ENCODE data around the gene NR6A1.

The NR6A1 gene

DNA sequence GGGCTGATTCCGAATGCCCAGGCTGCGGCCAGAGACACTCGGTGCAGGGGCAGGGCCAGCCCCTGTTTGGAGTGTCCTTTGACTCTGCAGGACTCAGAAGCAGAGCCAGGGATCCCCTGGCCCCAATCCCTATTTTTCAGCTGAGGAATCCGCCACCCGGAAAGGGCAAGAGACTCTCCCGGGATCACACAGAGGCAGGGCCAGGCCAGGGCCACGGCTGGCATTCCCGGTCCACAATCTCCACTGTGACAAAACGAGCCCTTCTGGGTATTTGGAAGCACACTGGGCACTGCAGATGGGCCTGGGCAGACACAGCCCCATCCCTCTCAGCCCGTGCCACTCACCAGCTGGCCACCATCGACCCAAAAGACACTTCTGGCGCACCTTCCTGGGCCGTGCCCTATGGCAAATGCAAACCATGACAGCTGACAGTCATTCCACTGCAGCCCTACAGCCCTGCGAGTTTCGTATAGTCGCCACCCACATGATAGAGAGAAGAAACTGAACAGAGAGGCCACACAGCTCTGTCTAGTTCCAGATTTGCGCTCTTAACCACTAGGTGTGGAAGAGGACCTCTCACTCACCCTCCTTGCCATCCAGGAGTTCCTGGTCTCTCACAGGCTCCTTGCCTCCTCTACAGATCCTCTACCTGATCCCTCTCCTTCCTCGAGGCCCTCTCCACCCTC, 277.2 kb downstream of the NR6A1 start:
- no peak overlapping the region for H3K4me3 ChIP-seq (ENCODE audit: low read length)
- no peak for DNase-seq (ENCODE audit: low read depth, low spot score)

DNA sequence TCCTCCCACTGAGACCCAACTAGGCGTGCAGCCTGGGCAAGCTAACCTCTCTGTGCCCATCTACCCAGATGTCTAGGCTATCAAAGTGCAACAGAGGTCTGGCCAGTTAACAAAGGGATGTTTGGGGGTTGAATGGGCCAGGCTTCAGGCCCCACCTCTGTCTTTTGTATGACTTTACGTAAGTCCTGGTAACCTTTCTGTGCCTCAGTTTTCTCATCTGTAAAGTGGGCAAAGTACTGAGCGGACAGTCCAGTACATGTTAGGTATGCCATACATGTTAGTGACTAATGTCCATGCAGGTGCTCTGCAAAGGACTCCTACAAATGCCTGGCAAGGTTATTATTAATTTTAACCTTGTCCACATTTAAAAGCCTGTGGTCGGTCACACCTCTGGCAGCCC, 277.9 kb downstream of the NR6A1 start:
- H3K4me3 ChIP-seq (ENCODE audit: low read length) = no peak overlapping the region
- DNase-seq (ENCODE audit: low read depth, low spot score) = no peak

DNA sequence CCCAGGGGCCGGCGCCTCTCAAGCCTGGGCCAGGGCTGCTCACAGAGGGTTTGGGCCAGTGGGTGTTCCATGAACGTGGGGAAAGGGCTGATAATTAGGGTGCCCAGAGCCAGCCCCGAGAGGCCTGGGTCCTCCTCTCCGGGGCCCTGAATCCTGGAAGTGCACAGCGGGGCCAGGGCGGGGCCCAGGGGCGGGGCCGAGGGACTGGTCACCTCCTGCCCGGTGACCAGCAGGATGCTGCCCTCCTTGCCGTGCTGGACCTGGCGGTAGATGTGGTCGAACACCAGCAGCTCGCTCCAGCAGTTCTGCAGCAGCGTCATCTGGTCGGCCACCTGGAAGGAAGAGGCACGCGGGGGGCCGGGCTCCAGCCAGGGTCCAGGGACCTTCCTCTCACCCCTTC, 278.3 kb downstream of the NR6A1 start:
- no peak for DNase-seq (ENCODE audit: low read depth, low spot score)
- H3K4me3 ChIP-seq (ENCODE audit: low read length) = no peak overlapping the region

- H3K4me3 ChIP-seq (ENCODE audit: low read length) = no peak overlapping the region
- no peak for DNase-seq (ENCODE audit: low read depth, low spot score)
These were observed 279.8 kb downstream of the NR6A1 start for GRCh38 chr9:124491049-124491975.

DNA sequence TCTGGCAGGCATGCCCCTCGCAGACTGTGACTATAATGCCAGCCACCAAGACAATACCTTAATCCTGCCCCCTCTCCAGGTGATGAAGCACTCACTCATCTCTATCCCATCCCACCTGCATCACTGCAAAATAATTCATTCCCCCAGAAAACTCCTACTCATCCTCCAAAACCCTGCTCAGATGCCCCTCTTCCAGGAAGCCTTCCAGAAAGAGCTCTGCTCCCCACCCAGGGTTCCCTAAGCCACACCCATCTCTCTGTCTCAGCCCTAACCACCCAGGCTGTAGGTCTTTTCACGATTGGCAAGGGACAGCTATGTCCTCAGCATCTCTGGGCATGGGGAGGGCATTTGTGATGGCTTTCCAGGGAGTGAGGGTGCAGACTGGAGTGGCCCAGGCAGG, 281.1 kb downstream of the NR6A1 start:
- no peak overlapping the region for H3K4me3 ChIP-seq (ENCODE audit: low read length)
- DNase-seq (ENCODE audit: low read depth, low spot score) = no peak

DNA sequence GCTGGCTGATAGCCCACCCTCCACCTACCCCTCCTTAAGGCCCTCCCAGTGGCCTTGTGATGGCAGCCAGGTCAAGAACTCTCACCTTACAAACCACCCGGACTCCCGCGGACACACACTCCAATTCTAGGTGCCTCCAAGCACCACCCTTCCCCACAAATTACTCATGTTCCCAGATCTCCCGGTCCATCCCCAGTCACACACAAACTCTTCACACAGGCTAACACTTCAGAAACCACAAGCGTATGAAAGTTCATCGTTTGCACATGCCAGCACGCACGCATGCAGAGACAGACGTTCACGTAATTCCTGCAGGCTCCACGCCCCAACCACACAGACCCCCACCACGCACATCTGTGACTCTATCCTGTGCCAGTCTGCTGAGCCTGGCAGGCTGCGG, 281.9 kb downstream of the NR6A1 start:
- no peak for DNase-seq (ENCODE audit: low read depth, low spot score)

DNA sequence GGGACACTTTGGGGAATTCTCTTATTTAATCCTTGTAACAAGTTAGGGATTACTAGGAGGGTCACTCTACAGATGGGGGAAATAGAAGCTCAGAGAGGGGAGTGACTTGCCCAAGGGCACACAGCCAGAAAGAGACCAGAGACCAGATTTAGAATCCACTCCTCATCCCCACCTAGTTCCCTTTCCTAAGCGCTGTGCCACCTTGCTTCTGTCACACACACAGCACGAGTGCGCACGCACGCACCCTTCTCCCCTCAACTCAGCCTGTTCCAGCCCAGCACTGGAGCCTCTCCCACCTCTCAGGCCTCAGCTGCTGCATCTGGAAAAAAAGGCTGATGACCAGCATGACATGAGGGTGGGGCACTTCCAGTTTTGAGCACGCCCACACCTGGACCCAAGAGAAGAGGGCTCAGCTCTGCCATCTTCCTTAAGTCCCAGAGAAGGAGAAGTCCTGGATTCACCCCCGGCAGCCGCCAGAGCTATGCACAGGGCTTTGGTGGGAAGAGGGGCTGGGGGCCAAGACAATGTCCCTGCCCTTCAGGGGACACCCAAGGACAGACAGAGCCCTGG, 282.4 kb downstream of the NR6A1 start:
- DNase-seq (ENCODE audit: low read depth, low spot score) = no peak
- no peak overlapping the region for H3K4me3 ChIP-seq (ENCODE audit: low read length)

More for the DNA sequence above, 281.9 kb downstream of the NR6A1 start:
- H3K4me3 ChIP-seq (ENCODE audit: low read length) = no peak overlapping the region

DNA sequence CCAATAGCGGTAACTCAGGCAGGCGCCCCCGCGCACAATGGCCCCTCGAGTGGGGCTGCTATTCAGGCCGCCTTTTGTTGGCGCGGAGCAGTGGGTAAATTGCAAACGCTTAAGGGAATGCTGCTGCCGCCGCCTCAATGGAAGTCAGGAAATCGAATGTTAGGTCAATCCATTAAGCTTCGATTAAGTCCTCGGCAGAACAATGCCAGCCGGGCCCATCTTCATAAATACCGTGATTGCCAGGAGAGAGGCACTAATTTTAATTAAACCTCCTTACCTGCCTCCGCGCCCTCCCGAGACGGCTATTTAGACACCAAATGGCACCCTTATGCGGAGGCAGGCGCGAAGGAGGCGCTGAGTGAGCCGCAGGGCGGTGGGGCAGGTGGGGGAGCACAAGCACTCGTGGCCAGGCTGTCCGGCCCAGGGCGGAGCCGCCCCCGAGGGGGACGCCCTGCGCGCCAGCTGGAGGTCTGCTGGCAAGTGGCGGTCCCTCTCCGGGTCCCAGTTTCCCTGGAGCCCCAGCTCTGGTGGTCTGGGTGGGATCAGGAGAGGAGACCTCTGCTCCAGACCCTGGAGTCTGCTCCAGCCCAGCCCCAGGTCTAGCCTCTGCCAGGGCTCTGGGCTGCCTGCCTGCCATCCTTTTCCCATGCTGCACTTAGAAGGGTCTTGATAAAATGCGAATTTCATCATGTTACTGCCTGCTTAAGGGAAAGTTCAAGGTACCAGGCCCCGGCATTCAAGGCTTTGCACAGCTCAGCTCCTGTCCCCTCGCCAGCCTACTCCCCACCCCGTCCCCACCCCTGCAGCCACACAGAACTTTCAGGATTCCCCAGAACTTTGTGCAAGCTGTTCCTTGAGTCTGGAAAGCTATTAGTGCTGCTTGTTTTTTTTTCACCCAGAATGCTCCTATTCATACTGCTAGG, 283.6 kb downstream of the NR6A1 start:
- DNase-seq (ENCODE audit: low read depth, low spot score) = no peak
- H3K4me3 ChIP-seq (ENCODE audit: low read length) = no peak overlapping the region

DNA sequence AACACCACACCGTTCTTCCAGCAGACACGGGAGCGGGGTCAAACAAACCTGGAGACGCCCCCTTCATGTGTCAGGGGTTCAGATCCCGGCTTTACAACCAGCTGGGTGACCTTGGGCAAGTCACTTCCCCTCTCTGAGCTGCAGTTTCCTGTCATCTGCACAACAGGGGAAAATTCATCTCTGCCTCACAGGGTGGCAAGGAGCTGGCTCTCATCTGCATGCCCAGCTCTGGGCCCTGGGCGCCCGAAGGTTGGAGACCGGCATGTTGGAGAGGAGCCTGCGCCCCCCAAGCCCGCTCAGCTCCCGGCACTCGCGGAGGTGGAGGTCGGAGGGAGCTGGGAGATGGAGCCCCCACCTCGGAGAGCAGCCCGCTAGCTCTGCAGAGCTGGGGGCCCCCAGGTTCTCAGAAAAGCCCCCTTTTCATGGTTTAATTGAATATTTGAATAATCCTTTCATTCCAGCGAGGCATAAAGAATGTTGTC, 284.3 kb downstream of the NR6A1 start:
- no peak overlapping the region for H3K4me3 ChIP-seq (ENCODE audit: low read length)
- DNase-seq (ENCODE audit: low read depth, low spot score) = no peak

DNA sequence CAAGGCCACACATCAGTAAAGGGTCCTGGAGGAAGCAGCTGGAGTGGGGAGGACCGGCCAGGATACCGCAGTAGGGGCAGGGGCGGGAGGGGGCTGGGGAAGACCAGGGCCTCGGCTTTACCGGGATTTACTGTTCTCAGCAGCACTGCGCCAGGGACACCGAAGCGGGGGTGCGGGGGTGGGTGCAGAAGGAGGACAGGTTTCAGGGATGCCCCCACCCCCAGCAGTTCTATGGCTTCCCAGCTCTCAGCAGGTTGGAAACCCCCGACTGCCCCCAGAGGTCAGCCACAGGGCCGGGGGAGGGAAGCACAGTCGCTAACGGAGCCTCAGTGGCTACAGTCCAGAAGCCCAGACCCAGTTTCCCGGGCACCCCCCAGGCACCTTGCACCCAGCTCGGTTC, 285.2 kb downstream of the NR6A1 start:
- H3K4me3 ChIP-seq (ENCODE audit: low read length) = no peak overlapping the region
- no peak for DNase-seq (ENCODE audit: low read depth, low spot score)

DNA sequence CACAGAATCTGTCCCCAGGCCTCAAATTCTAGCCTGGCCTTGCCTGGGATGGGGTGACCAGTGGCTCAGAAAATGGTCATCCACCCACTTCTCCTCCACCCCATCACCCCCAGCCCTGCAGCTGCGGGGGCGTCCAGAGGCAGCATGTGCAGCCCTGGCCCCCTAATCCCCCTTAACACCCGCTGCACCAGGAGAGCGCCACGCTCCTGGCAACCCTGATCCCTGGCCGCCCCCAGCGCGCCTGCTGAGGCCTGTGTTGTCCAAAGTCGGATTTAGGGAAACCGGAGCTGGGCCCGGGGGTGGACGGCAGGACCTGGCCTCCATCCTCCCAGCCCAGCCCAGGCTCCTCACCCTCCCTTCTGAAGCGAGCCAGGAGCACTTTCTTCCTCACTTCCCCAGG, 285.9 kb downstream of the NR6A1 start:
- H3K4me3 ChIP-seq (ENCODE audit: low read length) = no peak overlapping the region
- no peak for DNase-seq (ENCODE audit: low read depth, low spot score)

- no peak for DNase-seq (ENCODE audit: low read depth, low spot score)
- H3K4me3 ChIP-seq (ENCODE audit: low read length) = no peak overlapping the region
These were observed 287.6 kb downstream of the NR6A1 start for GRCh38 chr9:124483481-124483880.

DNA sequence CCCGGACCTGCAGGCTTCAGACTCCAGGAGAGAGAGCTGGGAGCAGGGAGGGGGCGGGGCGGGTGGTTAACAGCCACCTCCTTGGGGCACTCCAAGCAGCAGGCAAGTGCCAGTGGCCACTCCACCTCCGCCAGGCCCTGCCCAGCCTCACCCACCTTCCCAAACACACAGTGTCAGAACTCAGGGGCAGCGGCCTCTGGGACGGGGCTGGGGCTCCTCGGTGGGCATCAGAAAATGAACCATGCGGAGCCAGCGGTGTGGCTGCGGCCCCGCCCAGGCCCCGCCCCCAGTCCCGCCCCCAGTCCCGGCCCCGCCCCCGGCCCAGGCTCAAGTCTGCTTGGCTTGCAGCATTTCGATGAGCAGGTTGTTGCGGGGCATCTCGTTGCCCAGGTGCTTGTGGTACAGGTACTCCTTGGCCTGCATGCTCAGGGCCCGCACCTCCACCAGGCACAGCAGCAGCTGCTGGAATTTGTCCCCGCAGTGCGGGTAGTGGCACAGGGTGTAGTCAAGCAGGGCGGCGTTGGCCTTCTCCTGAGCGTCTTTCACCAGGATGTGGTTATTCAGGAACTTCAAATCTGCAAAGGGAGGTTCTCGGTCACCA, 288.6 kb downstream of the NR6A1 start:
- no peak for DNase-seq (ENCODE audit: low read depth, low spot score)
- H3K4me3 ChIP-seq (ENCODE audit: low read length) = no peak overlapping the region

DNA sequence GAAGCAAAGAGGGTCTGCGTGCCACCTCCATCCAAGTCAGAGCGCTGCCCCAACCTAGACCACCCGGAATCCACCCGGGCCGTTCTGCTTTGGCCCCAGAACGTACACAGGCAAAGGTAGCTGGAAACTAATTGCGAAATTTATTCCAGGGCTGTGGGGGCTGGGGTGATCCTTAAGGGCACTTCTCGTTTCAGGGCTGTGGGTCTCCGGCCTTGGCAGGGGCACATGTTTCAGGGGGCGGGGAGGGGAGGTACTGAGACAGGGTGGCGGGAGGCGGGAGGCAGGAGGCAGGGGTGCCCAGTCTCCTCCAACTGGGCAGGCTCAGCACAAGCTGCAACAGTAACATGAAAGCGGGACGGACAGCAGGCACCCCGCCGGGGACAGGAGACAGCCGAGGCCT, 290.0 kb downstream of the NR6A1 start:
- no peak overlapping the region for H3K4me3 ChIP-seq (ENCODE audit: low read length)

DNA sequence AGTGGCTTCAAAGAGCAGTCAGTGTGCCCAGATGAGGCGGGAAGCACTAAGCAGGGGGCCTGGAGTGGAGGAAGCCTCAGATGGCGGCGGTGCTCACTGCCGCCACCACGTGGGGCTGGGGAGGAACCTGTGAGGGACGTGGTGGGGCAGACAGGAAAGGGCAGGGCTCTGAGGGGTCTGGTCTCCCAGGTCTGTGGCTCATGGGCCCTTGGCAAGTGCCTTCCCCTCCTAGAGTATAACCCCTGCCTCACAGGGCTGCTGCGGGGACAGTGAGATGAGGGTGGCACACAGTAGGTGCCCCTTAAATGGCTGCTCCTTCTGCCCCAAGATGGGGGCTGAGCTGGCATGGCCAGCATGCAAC, 290.5 kb downstream of the NR6A1 start:
- no peak overlapping the region for H3K4me3 ChIP-seq (ENCODE audit: low read length)
- DNase-seq (ENCODE audit: low read depth, low spot score) = peak; percentile 31

More for the DNA sequence above, 290.0 kb downstream of the NR6A1 start:
- no peak for DNase-seq (ENCODE audit: low read depth, low spot score)

DNA sequence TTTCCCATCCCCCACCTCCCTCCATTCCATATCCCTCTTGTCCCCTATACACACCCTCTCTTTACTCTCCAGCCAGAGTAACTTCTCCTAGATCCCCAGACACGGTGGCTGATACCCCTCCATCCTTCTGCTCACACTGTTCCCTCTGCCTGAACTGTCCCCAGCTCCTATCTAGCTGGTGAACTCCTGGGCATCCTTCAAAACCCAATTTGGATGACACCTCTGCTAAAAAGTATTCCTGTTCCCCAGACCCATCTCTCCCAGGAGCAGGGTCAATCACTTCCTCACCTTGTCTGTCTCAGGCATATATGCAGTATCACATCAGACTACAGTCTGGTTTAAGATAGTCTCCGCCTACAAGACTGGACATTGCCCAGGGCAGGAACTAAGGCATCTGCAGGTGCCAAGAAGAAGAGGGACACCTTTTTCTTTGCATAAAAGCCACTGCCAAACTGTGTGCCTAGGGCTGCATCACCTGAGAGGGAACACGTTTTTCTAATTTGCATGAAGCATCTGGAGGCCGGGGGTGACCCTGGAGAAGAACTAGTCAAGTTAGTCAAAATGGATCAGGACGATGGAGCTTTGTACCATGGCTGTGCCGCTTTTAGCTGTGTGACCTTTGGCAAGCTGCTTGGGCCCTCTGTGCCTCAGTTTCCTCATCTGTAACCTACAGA, 291.0 kb downstream of the NR6A1 start:
- H3K4me3 ChIP-seq (ENCODE audit: low read length) = no peak overlapping the region
- DNase-seq (ENCODE audit: low read depth, low spot score) = no peak

GRCh38 chr9:124479371-124479770, 291.7 kb downstream of the NR6A1 start:
- no peak for DNase-seq (ENCODE audit: low read depth, low spot score)
- H3K4me3 ChIP-seq (ENCODE audit: low read length) = no peak overlapping the region

GRCh38 chr9:124478354-124478753, 292.8 kb downstream of the NR6A1 start:
- no peak overlapping the region for H3K4me3 ChIP-seq (ENCODE audit: low read length)
- no peak for DNase-seq (ENCODE audit: low read depth, low spot score)

Data from Jurkat, Clone E6-1 (cell line).